GM18498 (cell line): ENCODE measurements around the gene RGP1.

ENCODE experiments used
- ATAC-seq: cut with Tn5 transposase; IDR thresholded peaks from one replicate; pipeline ENCODE4 v1.9.1; 2021; ENCODE audit warnings: mild to moderate bottlenecking, moderate library complexity; ENCODE audit not compliant: unreplicated experiment

Gene RGP1

DNA sequence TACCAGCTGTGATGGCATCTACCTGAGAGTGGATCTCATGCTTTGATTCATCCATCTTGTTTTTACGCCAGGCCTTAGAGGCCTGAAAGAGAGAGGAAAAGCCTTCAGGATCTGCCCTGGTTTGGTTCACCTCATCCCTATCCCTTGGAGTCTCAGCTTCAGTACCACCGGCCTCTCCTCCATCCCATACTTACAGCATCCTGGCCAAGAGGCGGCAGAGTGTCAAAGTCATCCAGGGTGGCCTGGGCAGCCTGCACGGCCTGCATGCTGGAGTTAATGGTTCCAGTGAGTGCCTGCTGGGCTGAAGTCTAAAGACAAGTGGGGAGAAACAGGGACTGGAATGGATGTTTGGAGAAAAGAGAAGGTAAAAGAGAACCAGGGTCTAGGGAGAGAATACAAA is 29.5 kb upstream of the RGP1 start:
- ATAC-seq, result no peak

DNA sequence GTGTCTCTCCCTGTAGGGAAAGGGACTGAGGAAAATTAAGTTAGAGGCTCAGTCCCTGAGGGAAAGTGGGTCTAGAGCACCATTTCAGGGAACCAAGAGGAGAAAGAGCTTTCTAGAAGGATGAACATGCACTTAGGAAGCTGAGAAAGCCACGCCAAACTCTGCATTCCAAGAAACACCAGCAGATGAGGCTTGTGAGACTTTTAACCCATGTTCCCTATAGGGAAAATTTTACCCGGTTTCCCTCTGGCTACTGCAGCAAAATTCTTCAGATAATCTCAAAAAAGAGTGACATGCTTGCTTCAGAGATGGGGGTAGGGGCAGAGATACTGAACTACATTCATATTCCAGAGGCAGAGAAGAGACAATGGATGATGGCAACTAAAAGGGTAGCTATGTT is 25.7 kb upstream of the RGP1 start:
- ATAC-seq, result no peak

DNA sequence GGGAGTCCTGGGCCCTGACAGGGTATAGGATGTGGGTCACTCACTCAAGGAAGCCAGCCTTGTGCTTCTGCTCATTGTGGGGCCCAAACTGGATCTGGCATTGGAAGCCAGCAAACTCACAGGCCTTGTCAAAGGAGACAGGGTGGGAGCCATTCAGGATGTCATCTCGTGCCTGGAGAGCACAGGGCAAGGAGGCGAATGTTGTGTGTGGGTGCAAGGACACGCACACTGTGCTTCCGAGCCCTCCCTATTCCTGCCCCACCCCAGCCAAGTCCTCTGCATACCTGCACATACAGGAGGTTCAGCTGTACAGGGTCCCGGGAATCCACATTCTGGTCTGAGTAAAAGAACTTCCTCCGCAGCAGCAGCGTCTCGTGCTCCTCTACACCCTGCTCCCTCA is 25.2 kb upstream of the RGP1 start:
- no peak for ATAC-seq

DNA sequence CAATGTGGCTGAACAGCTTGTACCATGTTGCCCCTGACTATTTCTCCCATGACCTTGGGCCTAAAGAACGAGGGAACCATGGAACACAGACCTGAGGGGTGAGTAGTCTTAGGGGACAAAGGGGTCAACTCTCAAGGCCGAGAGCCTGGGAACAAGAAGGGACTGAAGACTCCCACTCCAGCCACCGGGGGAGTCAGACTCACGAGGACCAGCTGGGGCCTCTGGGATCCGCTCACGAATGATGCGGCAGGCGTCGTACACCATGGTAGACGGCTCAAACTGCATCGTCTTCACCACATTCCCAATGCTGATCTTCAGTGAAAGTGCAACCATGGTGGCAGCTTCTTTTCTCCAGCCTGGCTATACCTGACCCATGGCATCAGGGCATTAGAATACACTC is 23.7 kb upstream of the RGP1 start:
- ATAC-seq, result no peak

DNA sequence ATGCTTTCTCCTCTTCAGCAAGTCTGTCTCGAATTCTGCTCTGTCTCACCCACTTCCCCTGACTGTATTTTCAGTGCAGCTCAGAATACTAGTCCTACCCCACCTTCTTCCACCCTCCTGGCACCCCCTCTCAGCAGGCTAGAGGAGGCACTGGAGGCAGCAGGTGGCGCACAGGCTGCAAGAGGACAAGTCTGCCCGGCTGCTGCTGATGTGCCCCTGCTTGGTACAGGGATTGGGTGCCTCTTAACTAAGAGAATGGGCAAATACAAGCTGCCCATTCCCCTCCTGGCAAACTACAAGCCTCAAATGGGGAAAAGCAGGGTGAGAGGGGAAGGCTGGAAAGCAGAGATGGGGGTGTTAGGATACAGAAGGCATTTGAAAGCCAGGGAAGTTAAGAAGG is 22.2 kb upstream of the RGP1 start:
- peak; percentile 48 for ATAC-seq

DNA sequence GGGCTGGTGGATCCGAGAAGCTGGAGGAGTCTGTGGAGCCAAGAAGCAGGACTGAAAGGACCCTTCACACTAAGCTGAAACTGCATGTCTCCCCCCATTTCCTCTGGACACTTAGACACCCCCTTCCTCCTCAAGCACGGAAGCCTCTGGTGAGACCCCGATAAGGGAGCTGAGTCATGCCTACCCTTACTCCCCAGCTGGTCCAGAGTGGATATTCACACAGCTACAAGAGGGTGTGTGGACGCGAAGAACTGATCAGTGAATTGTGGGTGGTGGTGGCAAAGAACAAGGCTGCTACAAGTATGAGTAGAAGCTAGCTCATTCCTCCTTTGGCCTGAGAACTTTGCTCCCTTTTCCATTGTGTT is 21.4 kb upstream of the RGP1 start:
- no peak for ATAC-seq

DNA sequence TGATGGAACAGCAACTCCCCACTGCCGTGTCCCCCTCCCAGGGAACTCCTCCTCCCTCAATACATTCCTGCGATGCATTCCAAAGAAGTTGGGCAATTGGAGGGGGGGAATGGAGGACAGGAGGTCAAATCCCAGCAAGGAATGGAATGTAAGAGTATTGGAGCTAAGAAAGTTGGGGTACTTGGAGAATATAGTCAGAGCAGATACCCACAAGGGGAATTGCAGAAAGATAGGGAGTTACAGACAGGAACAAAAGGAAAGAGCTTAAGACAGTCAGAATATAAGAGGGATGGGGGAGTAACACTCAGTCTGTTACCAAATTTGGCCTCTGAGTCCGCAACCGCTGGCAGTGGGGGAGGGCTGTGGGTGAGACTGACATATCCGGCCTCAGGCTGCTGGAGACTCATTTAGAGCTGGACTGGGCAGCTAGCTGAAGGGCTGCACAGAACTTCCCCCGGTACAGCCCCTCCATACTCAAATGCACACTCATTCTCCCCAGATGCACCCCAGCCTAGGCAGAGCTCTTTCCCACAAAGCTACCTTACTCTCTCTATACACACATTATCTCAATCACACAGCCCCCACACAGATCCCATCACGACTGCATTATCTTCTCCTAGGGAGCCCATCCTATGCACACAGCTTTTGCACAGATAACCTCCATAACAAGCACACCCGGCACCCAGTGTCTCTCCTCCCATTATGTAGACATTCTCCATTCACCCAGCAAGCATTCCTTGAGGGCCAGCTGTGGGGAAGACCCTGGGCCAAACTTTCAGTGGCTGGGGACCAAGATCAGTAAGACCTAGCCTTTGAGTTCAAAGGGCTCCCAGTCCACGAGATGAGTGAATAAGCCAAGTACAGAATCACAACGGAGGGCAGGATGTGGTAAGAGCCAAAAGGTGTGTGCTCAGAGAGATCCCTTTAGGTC is 20.8 kb upstream of the RGP1 start:
- no peak for ATAC-seq

DNA sequence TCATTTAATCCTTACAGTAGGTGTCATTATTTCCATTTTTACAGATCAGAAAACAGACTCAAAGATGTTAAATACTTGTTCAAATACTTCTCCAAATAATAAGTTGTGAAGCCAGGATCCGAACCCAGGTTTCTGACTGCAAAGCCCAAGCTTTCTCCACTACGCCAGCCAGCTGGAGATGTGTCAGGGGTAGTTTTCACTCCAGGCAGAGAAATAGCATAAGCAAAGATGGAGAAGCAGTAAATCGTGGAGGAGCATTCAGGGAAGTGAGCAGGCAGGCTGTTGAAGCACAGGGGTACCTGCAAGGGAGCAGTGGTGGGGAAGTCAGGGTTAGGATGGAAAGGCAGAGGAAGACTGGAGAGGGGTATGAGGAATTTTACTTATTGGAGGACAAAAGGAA is 20.0 kb upstream of the RGP1 start:
- ATAC-seq, result no peak

DNA sequence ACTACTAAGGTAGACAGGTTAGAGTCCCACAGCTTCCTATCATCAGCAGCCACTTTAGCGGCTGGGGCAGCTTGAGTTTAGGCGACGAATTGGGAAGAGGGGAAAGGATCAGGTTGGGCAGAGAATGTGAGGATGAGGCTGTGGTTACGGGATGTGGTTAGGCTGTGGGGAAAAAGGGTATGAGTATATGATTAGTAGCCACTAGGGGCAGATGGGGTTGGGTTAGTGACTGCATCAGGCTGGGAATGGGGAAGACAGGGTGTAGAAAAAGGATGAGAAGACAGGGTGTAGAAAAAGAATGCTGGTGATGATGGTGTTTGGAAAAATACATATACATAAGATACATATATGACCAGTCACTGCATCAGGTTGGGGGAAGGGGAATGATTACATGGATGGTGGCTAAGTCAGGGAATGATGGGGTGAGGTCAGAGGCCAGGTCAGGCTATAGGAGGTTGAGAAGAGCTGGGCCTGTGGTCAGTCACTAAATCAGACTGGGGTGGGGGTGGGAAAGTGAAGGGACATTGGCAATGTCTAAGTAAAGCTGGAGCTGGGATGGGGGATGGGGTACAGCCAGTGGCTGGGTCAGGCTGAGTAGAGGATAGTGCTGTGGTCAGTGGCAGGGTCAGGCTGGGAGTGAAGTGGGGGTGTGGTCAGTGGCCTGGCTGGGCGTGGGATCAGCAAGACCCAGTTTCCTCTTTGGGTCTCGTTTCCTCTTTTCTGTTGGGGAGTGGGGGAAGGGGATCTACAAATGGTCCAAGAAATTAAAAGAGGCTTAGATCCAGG is 19.2 kb upstream of the RGP1 start:
- no peak for ATAC-seq

DNA sequence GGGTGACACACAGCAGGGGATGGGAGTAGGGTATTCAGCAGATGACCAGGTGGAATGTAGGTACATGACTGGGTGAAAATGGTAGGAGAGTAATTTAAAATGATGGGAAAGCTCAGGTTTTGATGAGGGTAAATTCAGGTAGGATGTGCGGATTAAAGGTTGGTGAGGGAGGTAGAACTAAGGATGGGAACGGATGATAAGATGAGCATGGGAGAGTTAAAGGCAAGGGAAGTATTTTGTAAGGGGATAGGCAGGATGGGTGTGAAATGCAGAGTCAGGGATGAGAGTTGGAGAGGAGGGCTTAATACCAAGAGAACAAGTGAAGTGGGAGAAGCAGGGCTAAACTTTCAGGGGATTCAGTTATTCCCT is 18.6 kb upstream of the RGP1 start:
- ATAC-seq, result no peak

DNA sequence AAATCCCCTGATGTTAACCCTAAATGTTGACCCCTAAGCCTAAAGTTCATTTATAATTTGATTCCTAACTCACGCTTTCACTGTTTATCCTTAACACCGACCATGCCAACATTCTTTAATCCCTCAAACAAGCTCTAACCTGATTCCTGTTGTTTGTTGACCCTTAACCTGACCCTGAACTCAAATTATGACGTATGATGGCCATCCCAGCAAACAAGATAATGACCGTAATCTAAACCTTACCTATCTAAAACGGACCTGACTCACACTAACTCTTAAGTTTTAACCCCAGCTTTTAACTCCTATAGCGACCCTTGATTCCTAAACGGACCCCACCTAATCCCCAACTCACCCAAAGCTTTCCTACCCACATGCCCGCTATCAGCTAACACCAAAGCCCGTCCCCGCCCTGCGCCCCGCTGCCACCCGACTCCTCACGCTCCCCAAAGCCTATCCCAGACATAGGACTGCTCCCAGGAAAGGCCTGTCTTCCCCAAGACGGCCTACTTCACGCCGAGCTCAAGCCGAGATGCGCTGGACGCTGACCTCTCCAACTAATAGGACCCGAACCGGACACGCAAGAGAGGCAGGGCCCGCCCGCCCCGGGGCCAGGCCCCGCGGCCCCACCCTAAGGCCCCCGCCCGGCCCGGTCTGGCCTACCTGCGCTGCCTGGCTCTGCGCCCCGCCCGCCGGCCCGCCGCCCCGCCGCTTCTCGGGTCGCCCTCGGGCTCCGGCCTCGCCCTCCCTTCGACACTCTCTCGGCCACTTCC is 17.5 kb upstream of the RGP1 start:
- ATAC-seq, result no peak

DNA sequence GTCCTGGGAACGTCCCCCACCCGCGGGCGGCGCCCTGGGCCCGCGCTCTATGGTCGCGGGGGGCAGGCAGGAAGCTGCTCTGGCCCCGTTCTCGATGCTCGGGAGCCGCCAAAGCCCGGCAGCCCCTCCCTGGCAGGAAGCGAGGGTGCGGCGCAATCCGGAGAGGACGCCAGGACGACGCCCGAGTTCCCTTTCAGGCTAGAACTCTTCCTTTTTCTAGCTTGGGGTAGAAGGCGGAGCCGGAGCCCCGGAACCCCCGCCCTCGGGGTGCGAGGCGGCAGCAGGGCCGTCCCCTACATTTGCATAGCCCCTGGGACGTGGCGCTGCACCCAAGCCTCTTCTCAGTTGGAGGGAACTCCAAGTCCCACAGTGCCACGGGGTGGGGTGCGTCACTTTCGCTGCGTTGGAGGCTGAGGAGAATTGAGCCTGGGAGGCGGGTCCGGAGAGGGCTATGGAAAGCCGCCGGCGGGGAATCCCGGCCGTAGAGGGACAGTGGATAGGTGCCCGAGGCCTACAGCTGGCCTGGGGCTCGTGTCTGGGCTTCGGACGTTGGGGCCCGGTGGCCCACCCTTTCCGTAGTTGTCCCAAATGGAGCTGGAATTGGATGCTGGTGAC is 16.8 kb upstream of the RGP1 start, which contains the start of the genes CREB3 and TLN1:
Gene CREB3, plus strand, starts transcription at position 482 of the 615 bp plus-strand sequence. Its CDS starts 107 bp downstream, at position 589.
Gene TLN1, minus strand, starts transcription at position 11 of the 615 bp plus-strand sequence. CDS start 6,501 bp downstream, outside the sequence.
- peak; percentile 80 for ATAC-seq

DNA sequence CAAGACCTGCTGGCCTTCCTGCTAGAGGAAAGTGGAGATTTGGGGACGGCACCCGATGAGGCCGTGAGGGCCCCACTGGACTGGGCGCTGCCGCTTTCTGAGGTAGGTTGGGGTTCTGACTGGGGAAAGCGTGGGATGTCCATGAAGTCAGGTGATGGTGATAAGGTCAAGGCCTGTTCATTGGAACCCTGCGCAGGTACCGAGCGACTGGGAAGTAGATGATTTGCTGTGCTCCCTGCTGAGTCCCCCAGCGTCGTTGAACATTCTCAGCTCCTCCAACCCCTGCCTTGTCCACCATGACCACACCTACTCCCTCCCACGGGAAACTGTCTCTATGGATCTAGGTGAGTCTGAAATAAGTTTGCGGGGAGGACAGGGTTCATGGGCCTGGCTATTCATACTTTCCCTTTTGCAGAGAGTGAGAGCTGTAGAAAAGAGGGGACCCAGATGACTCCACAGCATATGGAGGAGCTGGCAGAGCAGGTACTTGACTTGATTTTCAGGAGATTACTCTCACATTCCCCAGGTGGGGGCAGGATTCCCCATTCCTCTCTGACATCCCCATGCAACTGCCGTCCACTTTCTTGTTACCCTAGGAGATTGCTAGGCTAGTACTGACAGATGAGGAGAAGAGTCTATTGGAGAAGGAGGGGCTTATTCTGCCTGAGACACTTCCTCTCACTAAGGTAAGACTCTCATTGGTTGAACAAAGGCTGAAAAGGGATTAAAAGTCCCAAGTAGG is 16.1 kb upstream of the RGP1 start:
- peak; percentile 1 for ATAC-seq

DNA sequence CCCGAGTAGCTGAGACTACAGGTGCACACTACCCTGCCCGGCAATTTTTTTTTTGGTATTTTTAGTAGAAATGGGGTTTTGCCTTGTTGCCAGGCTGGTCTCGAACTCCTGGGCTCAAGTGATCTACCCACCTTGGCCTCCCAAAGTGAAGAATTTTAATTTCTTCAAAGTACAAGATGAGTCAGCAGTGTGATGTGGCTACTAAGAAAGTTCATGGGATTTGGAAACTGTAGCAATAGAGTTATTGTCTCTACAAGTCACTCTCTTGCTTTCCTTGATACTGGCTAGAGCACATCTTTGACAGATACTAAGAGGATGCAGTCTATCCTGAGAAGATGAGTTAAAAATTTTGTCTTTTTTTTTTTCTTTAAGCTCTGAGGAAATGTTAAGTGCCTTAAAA is 15.0 kb upstream of the RGP1 start:
- no peak for ATAC-seq

DNA sequence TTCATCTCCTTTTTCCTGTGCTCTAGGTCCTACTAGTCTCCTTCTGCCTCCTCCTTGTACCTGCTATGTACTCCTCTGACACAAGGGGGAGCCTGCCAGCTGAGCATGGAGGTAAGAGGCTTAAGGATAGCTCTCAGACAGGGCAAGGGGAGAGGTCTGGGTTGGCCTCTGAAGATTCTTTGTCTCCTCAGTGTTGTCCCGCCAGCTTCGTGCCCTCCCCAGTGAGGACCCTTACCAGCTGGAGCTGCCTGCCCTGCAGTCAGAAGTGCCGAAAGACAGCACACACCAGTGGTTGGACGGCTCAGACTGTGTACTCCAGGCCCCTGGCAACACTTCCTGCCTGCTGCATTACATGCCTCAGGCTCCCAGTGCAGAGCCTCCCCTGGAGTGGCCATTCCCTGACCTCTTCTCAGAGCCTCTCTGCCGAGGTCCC is 12.9 kb upstream of the RGP1 start:
- ATAC-seq, result no peak

DNA sequence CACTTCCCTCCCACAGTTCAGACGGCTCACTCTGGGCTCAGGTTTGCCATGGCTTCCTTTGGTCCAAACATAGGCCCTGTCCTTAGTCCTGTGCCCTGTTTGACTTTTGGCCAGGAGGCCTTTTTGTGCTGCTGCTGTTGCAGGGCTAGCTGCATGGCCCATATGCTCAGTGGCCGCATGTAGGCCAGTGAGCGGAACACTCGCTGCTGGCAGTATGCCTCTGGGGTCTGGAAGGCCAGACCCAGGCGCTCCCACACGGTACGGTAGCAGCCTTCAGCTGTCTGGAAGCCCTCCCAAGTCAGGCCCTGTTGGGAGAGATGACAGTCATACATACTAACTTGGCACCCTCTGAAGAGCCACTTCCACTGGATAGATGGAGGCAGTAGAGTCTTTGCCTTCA is 11.9 kb upstream of the RGP1 start:
- no peak for ATAC-seq

DNA sequence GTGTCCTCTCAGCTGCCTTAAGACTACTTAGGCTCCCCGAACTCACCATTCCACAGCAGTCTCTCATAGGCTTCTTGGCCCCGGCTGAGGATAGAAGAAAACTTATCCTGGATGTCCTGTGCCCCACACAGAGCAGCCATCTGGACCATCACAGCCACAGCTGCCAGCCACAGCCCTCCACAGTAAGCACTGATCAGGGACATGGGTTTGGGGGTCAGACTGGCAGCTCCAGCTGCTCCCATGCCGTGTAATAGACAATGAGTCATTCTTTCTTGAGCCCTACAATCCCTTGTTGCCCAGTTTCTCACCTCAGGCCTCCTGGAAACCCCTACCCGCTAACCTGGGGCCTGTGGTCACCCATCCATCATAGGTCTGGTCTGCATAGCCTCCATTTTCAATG is 10.9 kb upstream of the RGP1 start:
- no peak for ATAC-seq

DNA sequence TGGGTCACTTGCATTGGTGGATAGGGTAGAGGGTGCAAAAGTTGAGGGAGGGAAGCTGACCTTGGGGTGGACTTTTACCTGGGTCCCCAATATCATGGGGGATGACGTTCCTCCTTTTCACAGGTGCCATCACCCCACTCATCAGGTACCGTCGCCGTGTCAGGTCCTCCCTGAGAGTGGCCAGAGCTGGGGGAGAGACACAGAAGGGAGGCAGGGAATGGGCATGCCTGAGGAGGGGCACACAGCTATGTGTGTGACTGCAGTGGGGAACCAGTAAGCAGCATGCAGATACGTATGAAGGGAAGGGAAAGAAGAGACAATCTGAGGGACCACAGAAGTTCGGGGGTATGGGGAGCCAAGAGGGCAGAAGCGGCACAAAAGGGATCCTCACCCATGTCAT is 10.2 kb upstream of the RGP1 start:
- ATAC-seq, result no peak

DNA sequence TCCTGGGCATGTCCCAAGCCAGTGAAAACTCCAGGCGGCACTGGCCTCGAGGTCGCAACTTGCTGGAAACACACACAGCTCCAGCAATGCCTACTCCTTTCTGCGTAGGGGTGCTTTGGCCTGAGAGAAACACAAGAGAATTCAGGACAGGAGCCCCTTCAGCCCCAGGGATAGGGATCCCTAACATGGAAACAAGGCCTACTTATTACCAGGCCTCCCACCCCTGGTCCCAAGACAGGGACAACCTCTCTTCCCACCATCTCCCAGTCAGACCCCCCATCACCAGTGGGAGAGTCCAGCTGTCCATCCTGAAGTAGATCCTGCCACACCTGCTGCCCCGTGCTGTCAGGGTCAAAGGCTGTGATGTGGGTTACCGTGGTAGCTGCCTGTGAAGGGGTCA is 8.8 kb upstream of the RGP1 start:
- no peak for ATAC-seq

DNA sequence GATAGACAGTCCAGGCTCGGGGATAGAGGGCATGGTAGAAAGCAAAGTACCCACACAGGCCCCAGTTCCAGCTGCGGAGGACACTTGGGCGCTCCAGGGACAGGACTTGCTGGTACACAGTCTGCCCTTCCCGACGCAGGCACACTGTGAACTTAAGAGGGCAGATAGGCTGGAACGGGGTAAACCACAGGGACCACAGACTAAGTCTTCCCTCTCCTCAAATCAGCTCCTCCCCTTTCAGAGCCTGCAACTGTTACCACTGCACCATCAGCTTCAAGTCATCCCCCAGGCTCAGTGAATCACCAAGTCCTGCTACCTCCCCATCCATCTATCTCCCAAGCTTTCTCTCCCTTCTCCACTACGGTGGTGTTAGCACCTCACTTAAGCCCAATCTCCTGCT is 7.3 kb upstream of the RGP1 start:
- ATAC-seq, result no peak
